Measurements from ENCODE around the gene ARRDC5. TPM values are rescaled to one million over a fixed set of nuclear protein-coding genes. Genes with fewer than 3 reads are reported as not detected.
"Not testable (repeated sequence)": the region's sequence is repeated elsewhere in the genome, so short reads cannot be mapped to it uniquely, and the experiment has no call there.

The ARRDC5 gene
- polyA plus RNA-seq (2011; rRNA removed) (not detected in 2 replicates), polyA minus RNA-seq (2011; rRNA and poly(A)+ RNA removed) (not detected in 2 replicates)

DNA sequence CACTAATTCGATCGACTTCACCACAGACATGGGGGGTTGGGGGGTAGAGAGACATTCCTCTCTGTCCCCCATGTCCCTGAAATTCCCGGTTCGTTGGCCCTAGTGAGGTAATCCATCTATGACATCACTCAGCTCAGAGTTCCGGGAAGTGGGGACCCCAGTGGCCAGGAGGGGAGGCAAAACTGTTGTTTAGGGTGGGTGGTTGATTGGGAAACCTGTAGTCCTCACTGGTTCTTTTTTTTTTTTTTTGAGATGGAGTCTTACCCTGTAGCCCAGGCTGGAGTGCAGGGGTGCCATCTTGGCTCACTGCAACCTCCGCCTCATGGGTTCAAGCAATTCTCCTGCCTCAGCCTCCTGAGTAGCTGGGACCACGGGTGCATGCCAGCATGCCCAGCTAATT is at the start of gene ARRDC5:
Gene ARRDC5, minus strand, starts transcription at position 101 of the 400 bp plus-strand sequence. Its CDS starts 71 bp downstream, at position 30.
- no peak within 1 kb of the TSS for H3K4me3 ChIP-seq (ENCODE audit: low read depth, low read length)
- no peaks in the 10 kb centered on the region for H3K9me3 ChIP-seq (ENCODE audit: control insufficient read depth, insufficient read depth, low read length)
- DNase-seq (ENCODE audit: low read depth, low spot score), result no peak
- H3K27me3 ChIP-seq (ENCODE audit: control insufficient read depth, insufficient read depth, low read length), result no peaks in the 10 kb centered on the region
- POLR2A ChIA-PET, result no interaction called here
- TF ChIP-seq, protein P1, sequence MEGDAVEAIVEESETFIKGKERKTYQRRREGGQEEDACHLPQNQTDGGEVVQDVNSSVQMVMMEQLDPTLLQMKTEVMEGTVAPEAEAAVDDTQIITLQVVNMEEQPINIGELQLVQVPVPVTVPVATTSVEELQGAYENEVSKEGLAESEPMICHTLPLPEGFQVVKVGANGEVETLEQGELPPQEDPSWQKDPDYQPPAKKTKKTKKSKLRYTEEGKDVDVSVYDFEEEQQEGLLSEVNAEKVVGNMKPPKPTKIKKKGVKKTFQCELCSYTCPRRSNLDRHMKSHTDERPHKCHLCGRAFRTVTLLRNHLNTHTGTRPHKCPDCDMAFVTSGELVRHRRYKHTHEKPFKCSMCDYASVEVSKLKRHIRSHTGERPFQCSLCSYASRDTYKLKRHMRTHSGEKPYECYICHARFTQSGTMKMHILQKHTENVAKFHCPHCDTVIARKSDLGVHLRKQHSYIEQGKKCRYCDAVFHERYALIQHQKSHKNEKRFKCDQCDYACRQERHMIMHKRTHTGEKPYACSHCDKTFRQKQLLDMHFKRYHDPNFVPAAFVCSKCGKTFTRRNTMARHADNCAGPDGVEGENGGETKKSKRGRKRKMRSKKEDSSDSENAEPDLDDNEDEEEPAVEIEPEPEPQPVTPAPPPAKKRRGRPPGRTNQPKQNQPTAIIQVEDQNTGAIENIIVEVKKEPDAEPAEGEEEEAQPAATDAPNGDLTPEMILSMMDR (IDR thresholded peaks at IDR 0.05; ENCODE audit: low read depth, low read length), result no peak
- CTCF ChIA-PET, result no interaction called here
- no peak within 1 kb of the TSS for H3K27ac ChIP-seq (ENCODE audit: low read depth, low read length)

DNA sequence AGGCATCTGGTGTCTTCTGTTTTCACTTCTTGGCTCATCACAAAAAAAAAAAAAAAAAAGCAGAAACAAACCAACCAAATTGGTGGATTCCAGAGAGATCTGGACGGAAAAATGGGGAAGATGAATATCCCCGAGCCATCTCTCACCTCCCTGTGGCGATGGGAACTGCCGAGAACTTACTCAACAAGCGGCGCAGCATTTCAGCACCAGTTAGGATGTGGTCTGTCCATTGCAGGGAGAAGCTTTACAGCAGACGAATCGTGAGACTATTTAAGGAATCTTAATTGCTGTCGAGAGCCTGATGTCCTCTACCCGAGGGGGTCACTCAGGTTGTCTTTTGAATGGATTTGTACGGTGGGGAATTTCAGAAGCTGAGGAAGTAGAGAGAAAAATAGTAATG is 49.0 kb upstream of the ARRDC5 start:
- H3K9me3 ChIP-seq (ENCODE audit: control insufficient read depth, insufficient read depth, low read length), result no peaks in the 10 kb centered on the region
- H3K4me3 ChIP-seq (ENCODE audit: low read depth, low read length), result no peak overlapping the region
- CTCF ChIA-PET, result no interaction called here
- H3K27ac ChIP-seq (ENCODE audit: low read depth, low read length), result no peak overlapping the region
- POLR2A ChIA-PET, result no interaction called here
- TF ChIP-seq, protein P1 (IDR thresholded peaks at IDR 0.05; ENCODE audit: low read depth, low read length), result no peak
- no peak for DNase-seq (ENCODE audit: low read depth, low spot score)
- no peaks in the 10 kb centered on the region for H3K27me3 ChIP-seq (ENCODE audit: control insufficient read depth, insufficient read depth, low read length)

DNA sequence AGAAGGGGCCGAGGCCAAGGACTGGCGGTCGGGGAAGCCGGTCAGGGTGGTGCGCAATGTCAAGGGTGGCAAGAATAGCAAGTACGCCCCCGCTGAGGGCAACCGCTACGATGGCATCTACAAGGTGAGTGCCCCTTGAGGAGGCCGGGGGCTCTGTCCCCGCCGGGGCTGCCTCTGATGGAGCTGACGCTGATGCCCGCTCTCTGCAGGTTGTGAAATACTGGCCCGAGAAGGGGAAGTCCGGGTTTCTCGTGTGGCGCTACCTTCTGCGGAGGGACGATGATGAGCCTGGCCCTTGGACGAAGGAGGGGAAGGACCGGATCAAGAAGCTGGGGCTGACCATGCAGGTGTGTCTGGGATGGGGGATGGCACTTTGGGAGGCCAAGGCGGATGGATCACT is 48.0 kb upstream of the ARRDC5 start:
- CTCF ChIA-PET; H3K4me3 ChIP-seq (ENCODE audit: low read depth, low read length); H3K27me3 ChIP-seq (ENCODE audit: control insufficient read depth, insufficient read depth, low read length); H3K9me3 ChIP-seq (ENCODE audit: control insufficient read depth, insufficient read depth, low read length); H3K27ac ChIP-seq (ENCODE audit: low read depth, low read length); DNase-seq (ENCODE audit: low read depth, low spot score): not testable (repeated sequence)
- POLR2A ChIA-PET, result interaction anchor here (1.2 kb wide), 1 partner anchor 15 kb away, joined by 3 read pairs; no protein-coding TSS in a partner anchor

DNA sequence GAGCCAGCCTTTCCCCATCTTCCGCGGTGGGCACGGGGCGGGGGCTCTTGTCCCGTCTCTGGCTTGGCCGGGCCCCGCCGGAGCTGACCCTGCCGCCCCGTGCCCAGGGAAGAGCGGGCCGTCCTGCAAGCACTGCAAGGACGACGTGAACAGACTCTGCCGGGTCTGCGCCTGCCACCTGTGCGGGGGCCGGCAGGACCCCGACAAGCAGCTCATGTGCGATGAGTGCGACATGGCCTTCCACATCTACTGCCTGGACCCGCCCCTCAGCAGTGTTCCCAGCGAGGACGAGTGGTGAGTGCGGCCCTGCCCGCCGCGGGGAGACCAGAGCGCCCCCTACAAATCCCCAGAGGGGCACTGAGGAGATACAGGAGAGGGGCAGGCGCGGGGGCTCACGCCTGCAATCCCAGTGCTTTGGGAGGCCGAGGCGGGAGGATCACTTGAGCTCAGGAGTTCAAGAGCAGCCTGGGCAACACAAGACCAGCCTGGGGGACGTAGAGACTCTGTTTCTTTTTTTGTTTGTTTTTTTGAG is 39.0 kb upstream of the ARRDC5 start:
- H3K9me3 ChIP-seq (ENCODE audit: control insufficient read depth, insufficient read depth, low read length); H3K4me3 ChIP-seq (ENCODE audit: low read depth, low read length); DNase-seq (ENCODE audit: low read depth, low spot score); H3K27ac ChIP-seq (ENCODE audit: low read depth, low read length); H3K27me3 ChIP-seq (ENCODE audit: control insufficient read depth, insufficient read depth, low read length): not testable (repeated sequence)
- CTCF ChIA-PET, result interaction anchor here (0.6 to 0.7 kb wide), 3 partner anchors 25 to 305 kb away, joined by 3 to 7 read pairs (median 6); no protein-coding TSS in a partner anchor
- POLR2A ChIA-PET, result interaction anchor here (0.6 kb wide), 1 partner anchor 121 kb away, joined by 3 read pairs; no protein-coding TSS in a partner anchor

DNA sequence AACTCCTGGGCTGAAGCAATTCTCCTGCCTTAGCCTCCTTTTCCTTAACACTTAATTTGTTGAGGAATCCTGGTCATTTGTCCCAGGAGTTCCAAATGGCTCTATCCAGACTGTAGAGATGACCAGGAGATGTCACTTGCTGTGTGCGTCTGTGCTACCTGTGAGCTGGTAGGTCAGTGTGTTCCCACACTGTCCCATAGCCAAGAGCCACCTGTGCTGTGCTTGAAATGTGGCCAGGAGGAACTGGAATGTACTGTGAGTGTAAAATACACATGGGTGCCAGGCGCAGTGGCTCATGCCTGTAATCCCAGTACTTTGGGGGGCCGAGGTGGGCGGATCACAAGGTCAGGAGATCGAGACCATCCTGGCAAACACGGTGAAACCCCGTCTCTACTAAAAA is 36.8 kb upstream of the ARRDC5 start:
- Histone ChIP-seq H3K4me3 (ENCODE audit: low read depth, low read length) (no peak overlapping the region), H3K9me3 (ENCODE audit: control insufficient read depth, insufficient read depth, low read length) (no peaks in the 10 kb centered on the region; the same call in 1 of the 2 replicates), H3K27me3 (ENCODE audit: control insufficient read depth, insufficient read depth, low read length) (no peaks in the 10 kb centered on the region), H3K27ac (ENCODE audit: low read depth, low read length) (no peak overlapping the region)
- ChIA-PET POLR2A (no interaction called here), CTCF (no interaction called here)
- TF ChIP-seq, protein P1 (IDR thresholded peaks at IDR 0.05; ENCODE audit: low read depth, low read length), result no peak
- no peak for DNase-seq (ENCODE audit: low read depth, low spot score)

DNA sequence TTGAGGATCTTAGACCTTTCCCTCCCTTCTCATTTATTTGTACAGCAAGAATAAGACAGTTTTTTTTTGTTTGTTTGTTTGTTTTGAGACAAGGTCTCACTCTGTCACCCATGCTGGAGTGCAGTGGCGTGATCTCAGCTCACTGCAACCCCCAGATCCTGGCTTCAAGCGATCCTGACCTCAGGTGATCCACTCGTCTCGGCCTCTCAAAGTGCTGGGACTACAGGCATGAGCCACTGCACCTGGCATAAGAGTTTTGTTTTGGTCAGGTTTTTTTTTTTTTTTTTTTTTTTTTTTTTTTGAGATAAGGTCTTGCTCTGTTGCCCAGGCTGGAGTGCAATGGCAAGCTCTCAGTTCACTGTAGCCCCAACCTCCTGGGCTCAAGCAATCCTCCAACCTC is 35.8 kb upstream of the ARRDC5 start:
- not testable (repeated sequence) for H3K27ac ChIP-seq (ENCODE audit: low read depth, low read length); DNase-seq (ENCODE audit: low read depth, low spot score); H3K4me3 ChIP-seq (ENCODE audit: low read depth, low read length); H3K9me3 ChIP-seq (ENCODE audit: control insufficient read depth, insufficient read depth, low read length); H3K27me3 ChIP-seq (ENCODE audit: control insufficient read depth, insufficient read depth, low read length)
- ChIA-PET POLR2A (interaction anchor here (0.7 to 0.8 kb wide), 2 partner anchors 10 to 26 kb away, joined by 3 read pairs; no protein-coding TSS in a partner anchor), CTCF (interaction anchor here (0.6 to 1.4 kb wide), 2 partner anchors 129 to 1648 kb away, joined by 3 to 7 read pairs; no protein-coding TSS in a partner anchor)

Data from AG04450 (cell line).